Measurements from ENCODE around the gene SLC4A8.

SLC4A8 gene

DNA sequence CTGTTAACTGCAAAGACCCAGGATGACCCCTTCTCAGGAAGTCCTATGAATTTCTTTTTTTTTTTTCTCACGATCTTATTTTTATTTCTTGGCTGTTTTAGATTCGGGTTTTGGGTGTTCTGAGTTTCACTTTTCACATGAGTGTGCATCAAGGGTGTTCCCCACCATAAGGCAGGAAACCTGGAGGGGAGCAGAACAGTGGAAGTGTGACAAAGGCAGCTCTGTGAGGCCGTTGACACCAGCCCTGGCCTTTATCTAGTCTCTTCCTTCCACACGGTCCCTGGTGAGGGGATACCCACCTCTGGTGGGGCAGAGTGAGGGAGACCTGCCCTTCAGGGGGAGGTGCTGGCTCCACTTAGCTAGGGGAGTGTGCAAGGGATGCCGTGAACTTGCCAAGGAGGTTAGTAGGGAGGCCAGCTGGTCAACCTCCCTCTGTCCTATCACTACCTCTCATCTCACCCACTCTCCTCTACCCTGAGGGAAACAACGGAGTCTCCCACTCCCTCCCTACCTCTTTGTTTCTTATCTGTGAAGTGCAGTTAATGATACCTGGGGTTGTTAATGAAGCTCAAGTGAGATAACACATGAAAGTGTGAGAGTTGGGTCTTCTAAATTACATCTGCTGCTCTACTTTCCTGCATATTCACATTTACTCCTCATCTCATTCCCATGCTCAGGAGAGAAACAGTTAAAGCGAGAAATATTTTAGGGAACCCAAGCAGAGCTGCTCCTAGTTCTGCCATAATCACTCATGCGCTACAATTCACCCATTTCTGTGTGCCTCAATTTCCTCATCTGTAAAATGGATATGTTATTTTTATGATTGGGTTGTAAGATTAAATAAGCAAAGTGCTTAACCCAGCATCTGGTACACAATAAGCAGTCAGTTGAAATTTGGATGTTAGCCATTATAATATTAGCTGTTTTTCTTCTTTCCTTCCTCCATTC, 29.1 kb upstream of the SLC4A8 start:
- no peak for DNase-seq (ENCODE audit: low read depth in 2 of 2, low spot score in 1 of 2)

- DNase-seq (ENCODE audit: low read depth in 2 of 2, low spot score in 1 of 2), result no peak
Observed at GRCh38 chr12:51397670-51398069, 27.0 kb upstream of the SLC4A8 start.

DNA sequence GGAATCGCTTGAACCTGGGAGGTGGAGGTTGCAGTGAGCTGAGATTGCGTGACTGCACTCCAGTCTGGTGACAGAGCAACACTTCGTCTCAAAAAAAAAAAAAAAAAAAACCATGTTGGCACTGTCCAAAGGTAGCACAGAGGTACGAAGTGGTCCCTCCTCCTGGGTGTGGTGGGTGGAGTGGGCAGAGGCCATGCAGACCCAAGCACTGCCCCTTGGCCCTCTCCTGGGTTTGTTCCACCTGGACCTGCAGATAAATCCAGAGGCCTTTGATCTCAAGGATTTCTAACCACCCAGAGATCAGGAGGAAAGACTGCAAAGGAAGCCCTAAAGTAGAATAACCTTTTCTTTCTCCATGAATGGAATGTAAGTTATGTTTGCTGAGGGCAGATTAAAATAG, 24.7 kb upstream of the SLC4A8 start:
- no peak for DNase-seq (ENCODE audit: low read depth in 2 of 2, low spot score in 1 of 2)

DNA sequence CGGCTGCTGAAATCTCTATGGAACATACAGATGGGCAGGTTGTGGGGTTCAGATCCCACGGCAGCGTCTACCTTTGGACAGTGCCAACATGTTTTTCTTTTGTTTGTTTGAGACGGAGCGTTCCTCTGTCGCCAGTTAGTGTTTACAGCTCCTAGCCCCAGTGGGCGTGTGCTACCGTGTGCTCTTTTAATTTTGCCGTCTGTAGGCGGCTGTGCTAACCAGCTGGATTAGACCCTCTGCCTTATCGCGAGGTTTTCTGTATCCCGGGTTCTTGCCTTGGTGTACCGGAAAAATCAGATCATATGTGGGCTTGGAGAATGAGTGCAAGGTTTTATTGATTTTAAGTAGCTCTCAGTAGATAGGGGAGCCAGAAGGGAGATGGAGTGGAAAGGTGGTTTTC, 23.6 kb upstream of the SLC4A8 start:
- DNase-seq (ENCODE audit: low read depth in 2 of 2, low spot score in 1 of 2), result no peak

- no peak for DNase-seq (ENCODE audit: low read depth in 2 of 2, low spot score in 1 of 2)
Observed at GRCh38 chr12:51401486-51401885, 23.1 kb upstream of the SLC4A8 start.

- DNase-seq (ENCODE audit: low read depth in 2 of 2, low spot score in 1 of 2), result no peak
Observed at GRCh38 chr12:51401900-51402299, 22.7 kb upstream of the SLC4A8 start.

- DNase-seq (ENCODE audit: low read depth in 2 of 2, low spot score in 1 of 2), result no peak
Observed at GRCh38 chr12:51403159-51403558, 21.5 kb upstream of the SLC4A8 start.

DNA sequence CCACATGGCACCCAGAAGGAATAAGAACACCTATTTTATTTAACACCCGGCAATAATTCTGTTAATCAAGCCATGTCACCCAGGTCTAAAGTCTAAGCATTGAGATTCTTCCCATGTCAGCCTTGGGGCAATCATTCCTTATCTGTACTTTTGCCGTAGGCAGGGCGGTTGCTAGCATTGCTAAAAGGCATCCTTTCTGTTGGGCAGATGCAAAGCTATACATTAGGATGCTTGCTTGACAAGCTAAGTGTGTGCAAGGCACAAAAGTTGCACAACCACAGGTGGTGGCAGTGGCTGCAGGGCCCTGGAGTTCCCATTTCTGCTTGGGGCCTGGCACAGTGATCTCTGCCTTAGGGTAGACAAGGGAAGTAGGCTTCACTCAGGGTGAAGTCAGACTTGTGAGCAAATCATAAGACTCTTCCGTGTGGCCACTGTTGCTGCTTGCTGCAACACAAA, 20.9 kb upstream of the SLC4A8 start:
- no peak for DNase-seq (ENCODE audit: low read depth in 2 of 2, low spot score in 1 of 2)

- DNase-seq (ENCODE audit: low read depth in 2 of 2, low spot score in 1 of 2), result no peak
Observed at GRCh38 chr12:51404627-51405026, 20.0 kb upstream of the SLC4A8 start.

GRCh38 chr12:51405801-51406207, 18.8 kb upstream of the SLC4A8 start:
- DNase-seq (ENCODE audit: low read depth in 2 of 2, low spot score in 1 of 2), result no peak

- DNase-seq (ENCODE audit: low read depth in 2 of 2, low spot score in 1 of 2), result no peak
Observed at GRCh38 chr12:51406290-51406689, 18.3 kb upstream of the SLC4A8 start.

GRCh38 chr12:51406859-51407258, 17.8 kb upstream of the SLC4A8 start:
- DNase-seq (ENCODE audit: low read depth in 2 of 2, low spot score in 1 of 2), result no peak

- no peak for DNase-seq (ENCODE audit: low read depth in 2 of 2, low spot score in 1 of 2)
Observed at GRCh38 chr12:51407604-51408003, 17.0 kb upstream of the SLC4A8 start.

DNA sequence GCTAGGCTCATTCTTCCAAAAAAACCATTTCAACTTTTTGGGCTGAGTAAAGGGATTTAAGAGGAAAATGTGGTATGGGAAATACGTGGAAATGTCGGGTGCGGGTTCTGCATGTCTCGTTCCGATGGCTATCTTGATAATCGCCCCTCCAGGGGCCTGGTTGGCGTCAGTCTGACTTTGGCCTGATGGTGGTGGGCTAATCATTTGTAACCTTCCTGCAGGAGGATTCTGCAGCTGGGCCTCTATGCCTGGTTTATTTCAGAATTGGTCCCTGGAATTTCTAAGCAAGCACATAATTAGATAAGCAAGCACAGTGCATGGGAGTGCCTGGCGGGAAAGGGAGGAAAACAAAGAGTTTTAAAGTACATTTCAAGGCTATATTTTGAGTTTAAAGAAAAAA, 14.8 kb upstream of the SLC4A8 start:
- DNase-seq (ENCODE audit: low read depth in 2 of 2, low spot score in 1 of 2), result no peak

DNA sequence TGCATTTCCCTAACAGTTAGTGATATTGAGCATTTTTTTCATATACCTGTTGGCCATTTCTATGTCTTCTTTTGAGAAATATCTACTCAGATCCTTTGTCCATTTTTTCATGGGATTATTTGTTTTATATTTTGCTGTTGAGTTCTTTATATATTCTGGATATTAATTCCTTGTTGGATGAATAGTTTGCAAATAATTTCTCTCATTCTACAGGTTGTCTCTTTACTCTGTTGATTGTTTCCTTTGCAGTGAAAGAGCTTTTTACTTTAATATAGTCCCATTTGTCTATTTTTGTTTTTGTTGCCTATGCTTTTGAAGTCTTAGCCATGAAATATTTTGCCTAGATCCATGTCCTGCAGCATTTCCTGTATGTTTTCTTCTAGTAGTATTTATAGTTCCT, 11.5 kb upstream of the SLC4A8 start:
- DNase-seq (ENCODE audit: low read depth in 2 of 2, low spot score in 1 of 2), result no peak

DNA sequence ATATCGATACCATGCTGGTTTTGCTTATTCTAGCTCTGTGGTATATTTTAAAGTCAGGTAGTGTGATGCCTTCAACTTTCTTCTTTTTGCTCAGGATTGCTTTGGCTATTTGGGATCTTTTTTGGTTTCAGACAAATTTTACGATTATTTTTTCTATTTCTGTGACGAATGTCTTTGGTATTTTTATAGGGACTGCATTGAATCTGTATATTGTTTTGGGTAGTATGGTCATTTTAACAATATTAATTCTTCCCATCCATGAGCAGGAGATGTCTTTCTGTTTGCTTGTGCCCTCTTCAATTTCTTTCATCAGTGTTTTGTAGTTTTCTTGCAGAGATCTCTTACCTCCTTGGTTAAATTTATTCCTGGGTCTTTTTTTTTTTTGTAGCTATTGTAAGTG, 10.8 kb upstream of the SLC4A8 start:
- DNase-seq (ENCODE audit: low read depth in 2 of 2, low spot score in 1 of 2), result no peak

DNA sequence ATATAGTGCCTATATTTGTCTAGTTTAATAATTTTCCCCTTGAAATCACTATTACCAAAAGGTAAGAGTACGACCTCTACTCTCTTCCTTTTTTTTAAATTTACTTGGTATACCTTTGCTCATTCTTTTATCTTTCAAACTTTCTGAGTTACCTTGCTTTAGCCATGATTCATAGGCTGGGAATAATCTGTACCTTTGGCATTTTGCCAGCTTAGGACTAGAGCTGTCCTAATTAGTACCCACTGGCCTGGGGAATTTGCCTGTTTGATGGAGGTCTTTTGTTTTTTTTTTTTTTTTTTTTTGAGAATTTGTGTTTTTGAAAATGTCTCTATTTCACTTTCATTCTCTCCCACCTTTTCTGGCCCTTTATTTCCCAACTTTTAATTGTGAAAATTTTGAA, 8.7 kb upstream of the SLC4A8 start:
- DNase-seq (ENCODE audit: low read depth in 2 of 2, low spot score in 1 of 2), result no peak

DNA sequence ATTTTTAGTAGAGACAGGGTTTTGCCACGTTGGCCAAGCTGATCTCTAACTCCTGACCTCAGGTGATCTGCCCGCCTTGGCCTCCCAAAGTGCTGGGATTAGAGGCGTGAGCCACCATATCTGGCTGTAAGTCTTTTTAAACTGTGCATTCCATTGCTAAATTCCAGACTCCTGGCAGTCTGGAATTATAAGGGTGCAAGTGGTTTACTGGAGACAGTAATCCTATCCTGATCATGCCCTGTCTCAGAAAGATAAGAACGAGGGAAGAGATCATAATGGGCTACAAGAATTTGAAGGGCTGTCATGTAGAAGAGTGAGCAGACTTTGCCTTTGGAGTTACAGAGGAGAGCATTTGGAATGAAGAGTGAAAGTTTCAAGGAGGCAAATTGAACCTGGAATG, 6.8 kb upstream of the SLC4A8 start:
- no peak for DNase-seq (ENCODE audit: low read depth in 2 of 2, low spot score in 1 of 2)

GRCh38 chr12:51419425-51420193, 5.0 kb upstream of the SLC4A8 start:
- DNase-seq (ENCODE audit: low read depth in 2 of 2, low spot score in 1 of 2), result no peak

DNA sequence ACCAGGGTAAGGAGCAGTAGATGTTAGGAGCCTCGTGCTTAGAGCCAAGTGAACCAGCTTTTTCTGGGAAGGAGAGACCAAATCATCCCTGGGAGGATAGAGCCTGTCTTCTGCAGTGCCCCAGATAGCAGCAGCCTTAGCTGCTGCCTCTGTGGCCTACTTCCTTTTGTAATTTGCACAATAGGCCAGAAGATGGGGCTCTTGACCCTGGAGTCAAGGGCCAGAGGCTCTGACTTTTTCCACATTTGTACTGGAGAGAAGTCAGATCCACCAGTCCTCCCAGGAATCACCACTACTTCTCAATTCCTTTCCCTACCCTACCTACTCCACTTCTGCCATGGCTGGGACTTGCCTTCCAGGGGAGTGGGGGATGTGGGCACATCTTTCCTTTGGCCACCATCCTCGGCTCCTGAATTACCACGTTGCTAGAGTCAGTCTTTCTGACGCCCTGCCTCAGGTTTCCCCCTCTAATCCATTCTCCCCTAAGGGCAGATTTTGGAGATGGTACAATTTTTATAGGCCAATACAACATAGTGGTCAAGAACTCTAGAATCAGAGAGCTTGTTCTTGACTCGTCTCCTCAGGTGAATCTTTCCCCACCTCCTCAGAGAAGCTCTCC, 3.3 kb upstream of the SLC4A8 start:
- DNase-seq (ENCODE audit: low read depth in 2 of 2, low spot score in 1 of 2), result no peak

DNA sequence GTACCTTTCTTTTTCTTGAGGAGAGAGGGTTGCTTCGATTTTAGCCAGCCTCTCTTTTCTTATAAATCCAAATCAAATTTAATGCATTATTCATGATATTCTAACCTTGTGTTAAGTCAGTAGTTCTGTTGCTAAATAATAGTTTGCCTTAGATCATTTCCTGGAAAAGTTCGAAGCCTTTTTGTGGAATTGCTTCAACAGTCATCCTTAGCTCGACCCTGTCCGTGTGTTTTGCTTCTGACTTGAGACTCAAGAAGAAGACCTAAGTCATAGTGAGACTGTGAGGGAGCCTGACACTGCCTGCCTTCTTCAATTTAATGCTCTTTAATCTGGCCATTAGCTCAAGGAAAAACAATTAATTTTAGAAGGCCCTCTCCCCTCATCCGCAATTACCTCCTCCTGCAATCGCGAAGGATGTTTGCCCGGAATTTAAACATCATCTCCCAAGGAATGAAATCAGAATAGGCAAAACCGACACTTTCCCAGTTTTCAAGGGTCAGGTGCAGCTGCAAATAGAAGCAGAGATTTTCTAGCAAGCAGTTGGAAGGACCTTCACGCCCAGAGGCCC, 453 bp upstream of the SLC4A8 start:
- no peak for DNase-seq (ENCODE audit: low read depth in 2 of 2, low spot score in 1 of 2)

Data from stimulated activated CD8-positive, alpha-beta memory T cell treated with anti-CD3 and anti-CD28 coated beads, Interleukin-4, amount 100 ng/mL, for 1 hour (primary cell).